Measurements from ENCODE around the gene IBA57.
"Not testable (repeated sequence)": the region's sequence is repeated elsewhere in the genome, so short reads cannot be mapped to it uniquely, and the experiment has no call there.

Gene IBA57

GRCh38 chr1:228226956-228227791 lies 61.6 kb downstream of the IBA57 start:
- WGBS (ENCODE audit: extremely low coverage, insufficient coverage, insufficient read length): no CpG with 5 or more reads among the region's 10 CpGs
- no peak overlapping the region for H4K91ac ChIP-seq (ENCODE audit: low read depth, low read length)
- DNase-seq: peak; percentile 6 to 43
- no peak overlapping the region for H4K12ac ChIP-seq (ENCODE audit: low read depth, low read length)
- no peak overlapping the region for H3K27ac ChIP-seq (ENCODE audit: low read depth, low read length)
- H4K8ac ChIP-seq (ENCODE audit: low read depth, low read length): no peak overlapping the region
- no peaks in the 10 kb centered on the region for H3K4me1 ChIP-seq (ENCODE audit: control insufficient read depth in 1 of 2, insufficient read depth in 2 of 2, low read length in 2 of 2)
- H2BK120ac ChIP-seq (ENCODE audit: insufficient read depth, low read length, poor library complexity): no peak overlapping the region
- peaks cover 15 to 22% of the 10 kb centered on the region in 2 experiments for H3K36me3 ChIP-seq (ENCODE audit: control insufficient read depth in 1 of 2, insufficient read depth in 2 of 2, low read length in 2 of 2)
- H3K14ac ChIP-seq (ENCODE audit: low read length): no peak overlapping the region
- H3K4ac ChIP-seq (ENCODE audit: low read depth, low read length): no peak overlapping the region
- no peak overlapping the region for H3K23ac ChIP-seq (ENCODE audit: low read length)
- H2BK12ac ChIP-seq (ENCODE audit: low read length): no peak overlapping the region
- no peak overlapping the region for H2AFZ ChIP-seq (ENCODE audit: insufficient read depth, low read length, poor library complexity)
- no peak overlapping the region for H2BK5ac ChIP-seq (ENCODE audit: low read depth, low read length, poor library complexity)
- H3K9me3 ChIP-seq (ENCODE audit: insufficient read depth, low read depth, low read length): peaks cover 11% of the 10 kb centered on the region
- H3K4me2 ChIP-seq (ENCODE audit: low read length): no peak overlapping the region
- H3K79me2 ChIP-seq (ENCODE audit: control insufficient read depth, insufficient read depth, low read length, poor library complexity): no peaks in the 10 kb centered on the region
- H3K4me3 ChIP-seq (ENCODE audit: low read depth, low read length): no peak overlapping the region
- H3K27me3 ChIP-seq (ENCODE audit: insufficient read depth, low read length): no peaks in the 10 kb centered on the region
- no peak overlapping the region for H3K9ac ChIP-seq (ENCODE audit: low read length)
- no peak overlapping the region for H2AK5ac ChIP-seq (ENCODE audit: low read length)
- no peak overlapping the region for H3K18ac ChIP-seq (ENCODE audit: low read length)
- H3K79me1 ChIP-seq (ENCODE audit: low read length): no peaks in the 10 kb centered on the region

- not testable (repeated sequence) for H3K4ac ChIP-seq (ENCODE audit: low read depth, low read length); H3K4me1 ChIP-seq (ENCODE audit: control insufficient read depth in 1 of 2, insufficient read depth in 2 of 2, low read length in 2 of 2); H2BK120ac ChIP-seq (ENCODE audit: insufficient read depth, low read length, poor library complexity); H4K91ac ChIP-seq (ENCODE audit: low read depth, low read length); H2BK5ac ChIP-seq (ENCODE audit: low read depth, low read length, poor library complexity); H3K79me1 ChIP-seq (ENCODE audit: low read length); H2BK12ac ChIP-seq (ENCODE audit: low read length); H3K27me3 ChIP-seq (ENCODE audit: insufficient read depth, low read length); H3K27ac ChIP-seq (ENCODE audit: low read depth, low read length); H3K79me2 ChIP-seq (ENCODE audit: control insufficient read depth, insufficient read depth, low read length, poor library complexity); H3K9ac ChIP-seq (ENCODE audit: low read length); H2AK5ac ChIP-seq (ENCODE audit: low read length); H3K23ac ChIP-seq (ENCODE audit: low read length); H3K14ac ChIP-seq (ENCODE audit: low read length); H3K4me3 ChIP-seq (ENCODE audit: low read depth, low read length); H2AFZ ChIP-seq (ENCODE audit: insufficient read depth, low read length, poor library complexity); H3K18ac ChIP-seq (ENCODE audit: low read length); H4K12ac ChIP-seq (ENCODE audit: low read depth, low read length); H3K4me2 ChIP-seq (ENCODE audit: low read length); H4K8ac ChIP-seq (ENCODE audit: low read depth, low read length)
- H3K9me3 ChIP-seq (ENCODE audit: insufficient read depth, low read depth, low read length): peaks cover 11% of the 10 kb centered on the region
- DNase-seq: peak; percentile 31 to 39
- no CpG with 5 or more reads among the region's 5 CpGs for WGBS (ENCODE audit: extremely low coverage, insufficient coverage, insufficient read length)
- H3K36me3 ChIP-seq (ENCODE audit: control insufficient read depth in 1 of 2, insufficient read depth in 2 of 2, low read length in 2 of 2): peaks cover 18 to 24% of the 10 kb centered on the region in 2 experiments
Observed at GRCh38 chr1:228228147-228228546, 62.5 kb downstream of the IBA57 start.

GRCh38 chr1:228228601-228229074 lies 63.0 kb downstream of the IBA57 start:
- Histone ChIP-seq H3K27ac (ENCODE audit: low read depth, low read length) (no peak overlapping the region), H2BK5ac (ENCODE audit: low read depth, low read length, poor library complexity) (no peak overlapping the region), H2BK12ac (ENCODE audit: low read length) (no peak overlapping the region), H2AFZ (ENCODE audit: insufficient read depth, low read length, poor library complexity) (no peak overlapping the region), H3K14ac (ENCODE audit: low read length) (no peak overlapping the region), H2BK120ac (ENCODE audit: insufficient read depth, low read length, poor library complexity) (no peak overlapping the region), H3K27me3 (ENCODE audit: insufficient read depth, low read length) (no peaks in the 10 kb centered on the region), H3K79me2 (ENCODE audit: control insufficient read depth, insufficient read depth, low read length, poor library complexity) (no peaks in the 10 kb centered on the region), H3K4ac (ENCODE audit: low read depth, low read length) (no peak overlapping the region), H3K4me1 (ENCODE audit: control insufficient read depth in 1 of 2, insufficient read depth in 2 of 2, low read length in 2 of 2) (no peaks in the 10 kb centered on the region), H4K8ac (ENCODE audit: low read depth, low read length) (no peak overlapping the region), H3K36me3 (ENCODE audit: control insufficient read depth in 1 of 2, insufficient read depth in 2 of 2, low read length in 2 of 2) (peaks cover 18 to 24% of the 10 kb centered on the region in 2 experiments), H3K9me3 (ENCODE audit: insufficient read depth, low read depth, low read length) (peaks cover 11% of the 10 kb centered on the region), H2AK5ac (ENCODE audit: low read length) (no peak overlapping the region), H3K18ac (ENCODE audit: low read length) (no peak overlapping the region), H4K12ac (ENCODE audit: low read depth, low read length) (no peak overlapping the region), H3K4me2 (ENCODE audit: low read length) (no peak overlapping the region), H4K91ac (ENCODE audit: low read depth, low read length) (no peak overlapping the region), H3K4me3 (ENCODE audit: low read depth, low read length) (no peak overlapping the region), H3K79me1 (ENCODE audit: low read length) (no peaks in the 10 kb centered on the region), H3K23ac (ENCODE audit: low read length) (no peak overlapping the region), H3K9ac (ENCODE audit: low read length) (no peak overlapping the region)
- WGBS (ENCODE audit: extremely low coverage, insufficient coverage, insufficient read length): no CpG with 5 or more reads among the region's 5 CpGs
- DNase-seq: peak; percentile 38 to 82

- Histone ChIP-seq H3K4ac (ENCODE audit: low read depth, low read length) (no peak overlapping the region), H3K18ac (ENCODE audit: low read length) (no peak overlapping the region), H3K9ac (ENCODE audit: low read length) (no peak overlapping the region), H2AFZ (ENCODE audit: insufficient read depth, low read length, poor library complexity) (no peak overlapping the region), H3K4me2 (ENCODE audit: low read length) (no peak overlapping the region), H2AK5ac (ENCODE audit: low read length) (no peak overlapping the region), H3K27me3 (ENCODE audit: insufficient read depth, low read length) (no peaks in the 10 kb centered on the region), H4K12ac (ENCODE audit: low read depth, low read length) (no peak overlapping the region), H3K36me3 (ENCODE audit: control insufficient read depth in 1 of 2, insufficient read depth in 2 of 2, low read length in 2 of 2) (peaks cover 4 to 6% of the 10 kb centered on the region in 2 experiments), H3K14ac (ENCODE audit: low read length) (no peak overlapping the region), H3K79me1 (ENCODE audit: low read length) (no peaks in the 10 kb centered on the region), H3K79me2 (ENCODE audit: control insufficient read depth, insufficient read depth, low read length, poor library complexity) (no peaks in the 10 kb centered on the region), H3K9me3 (ENCODE audit: insufficient read depth, low read depth, low read length) (no peaks in the 10 kb centered on the region), H2BK120ac (ENCODE audit: insufficient read depth, low read length, poor library complexity) (no peak overlapping the region), H4K91ac (ENCODE audit: low read depth, low read length) (no peak overlapping the region), H2BK12ac (ENCODE audit: low read length) (no peak overlapping the region), H3K4me1 (ENCODE audit: control insufficient read depth in 1 of 2, insufficient read depth in 2 of 2, low read length in 2 of 2) (no peaks in the 10 kb centered on the region), H3K23ac (ENCODE audit: low read length) (no peak overlapping the region), H3K4me3 (ENCODE audit: low read depth, low read length) (no peak overlapping the region), H2BK5ac (ENCODE audit: low read depth, low read length, poor library complexity) (no peak overlapping the region), H3K27ac (ENCODE audit: low read depth, low read length) (no peak overlapping the region), H4K8ac (ENCODE audit: low read depth, low read length) (no peak overlapping the region)
- WGBS (ENCODE audit: extremely low coverage, insufficient coverage, insufficient read length): no CpG with 5 or more reads among the region's 2 CpGs
- DNase-seq: no peak
Observed at GRCh38 chr1:228231189-228231588, 65.6 kb downstream of the IBA57 start.
